ENCODE data around the gene BEST2. TPM values are rescaled to one million over a fixed set of nuclear protein-coding genes. Genes with fewer than 3 reads are reported as not detected.

The BEST2 gene
- polyA plus RNA-seq, 1 experiment = not detected

GRCh38 chr19:12720296-12720695 lies 31.3 kb upstream of the BEST2 start:
- Histone ChIP-seq H3K27ac (ENCODE audit: low read depth, low read length) (peak overlapping the region; percentile 57), H3K4me3 (ENCODE audit: low read depth, low read length) (peak overlapping the region; percentile 83), H3K9me3 (ENCODE audit: control insufficient read depth, insufficient read depth, low read length) (no peaks in the 10 kb centered on the region; the same call in 1 of the 2 replicates), H3K27me3 (ENCODE audit: control insufficient read depth, insufficient read depth, low read length) (no peaks in the 10 kb centered on the region)
- POLR2A ChIA-PET = no interaction called here
- no peak for TF ChIP-seq CTCF (IDR thresholded peaks at IDR 0.05; ENCODE audit: low read depth, low read length)
- DNase-seq (ENCODE audit: low read depth, low spot score) = no peak
- CTCF ChIA-PET = interaction anchor here (1.0 to 1.3 kb wide), 2 partner anchors 38 to 128 kb away, joined by 3 read pairs; no protein-coding TSS in a partner anchor

- no peak for DNase-seq (ENCODE audit: low read depth, low spot score)
- CTCF ChIA-PET = interaction anchor here (0.6 to 1.3 kb wide), 4 partner anchors 36 to 127 kb away, joined by 3 to 4 read pairs (median 3); no protein-coding TSS in a partner anchor
- H3K4me3 ChIP-seq (ENCODE audit: low read depth, low read length) = peak overlapping the region; percentile 83
- no peak for TF ChIP-seq CTCF (IDR thresholded peaks at IDR 0.05; ENCODE audit: low read depth, low read length)
- POLR2A ChIA-PET = interaction anchor here (0.6 to 3.3 kb wide), 4 partner anchors 13 to 72 kb away, joined by 3 to 25 read pairs (median 19); partner anchors contain the start of genes GET3, JUNB, MAN2B1 and TRIR
- H3K27ac ChIP-seq (ENCODE audit: low read depth, low read length) = peak overlapping the region; percentile 78
- H3K9me3 ChIP-seq (ENCODE audit: control insufficient read depth, insufficient read depth, low read length) = no peaks in the 10 kb centered on the region; the same call in 1 of the 2 replicates
- no peaks in the 10 kb centered on the region for H3K27me3 ChIP-seq (ENCODE audit: control insufficient read depth, insufficient read depth, low read length)
These were observed 30.5 kb upstream of the BEST2 start for GRCh38 chr19:12720851-12721655.

GRCh38 chr19:12721656-12722565 lies 29.7 kb upstream of the BEST2 start:
- CTCF ChIA-PET = interaction anchor here (0.6 to 1.8 kb wide), 4 partner anchors 12 to 75 kb away, joined by 3 to 8 read pairs (median 4); no protein-coding TSS in a partner anchor

More at GRCh38 chr19:12721656-12722565, 29.7 kb upstream of the BEST2 start:
- POLR2A ChIA-PET = interaction anchor here (0.6 to 3.3 kb wide), 8 partner anchors 12 to 150 kb away, joined by 3 to 25 read pairs (median 6); partner anchors contain the start of genes GET3, JUNB, MAN2B1 and TRIR
- H3K9me3 ChIP-seq (ENCODE audit: control insufficient read depth, insufficient read depth, low read length) = no peaks in the 10 kb centered on the region; the same call in 1 of the 2 replicates
- peak overlapping the region; percentile 83 for H3K4me3 ChIP-seq (ENCODE audit: low read depth, low read length)
- peak overlapping the region; percentile 78 for H3K27ac ChIP-seq (ENCODE audit: low read depth, low read length)
- no peak for TF ChIP-seq CTCF (IDR thresholded peaks at IDR 0.05; ENCODE audit: low read depth, low read length)
- peak; percentile 45 for DNase-seq (ENCODE audit: low read depth, low spot score)
- H3K27me3 ChIP-seq (ENCODE audit: control insufficient read depth, insufficient read depth, low read length) = no peaks in the 10 kb centered on the region

Measured in AG04450 (cell line).